WI38 (cell line): ENCODE results near the gene CRB1.

Source experiments
- H3K4me3 ChIP-seq: 2 replicates; pipeline ENCODE4 v1.5.1; 2011; ENCODE audit warnings: low read depth, mild to moderate bottlenecking, control low read depth, low read length
- CTCF ChIP-seq: IDR thresholded peaks from 2 replicates; pipeline ENCODE4 v1.5.1; 2012; ENCODE audit warnings: low read depth, mild to moderate bottlenecking, control low read depth, low read length

Gene CRB1

DNA sequence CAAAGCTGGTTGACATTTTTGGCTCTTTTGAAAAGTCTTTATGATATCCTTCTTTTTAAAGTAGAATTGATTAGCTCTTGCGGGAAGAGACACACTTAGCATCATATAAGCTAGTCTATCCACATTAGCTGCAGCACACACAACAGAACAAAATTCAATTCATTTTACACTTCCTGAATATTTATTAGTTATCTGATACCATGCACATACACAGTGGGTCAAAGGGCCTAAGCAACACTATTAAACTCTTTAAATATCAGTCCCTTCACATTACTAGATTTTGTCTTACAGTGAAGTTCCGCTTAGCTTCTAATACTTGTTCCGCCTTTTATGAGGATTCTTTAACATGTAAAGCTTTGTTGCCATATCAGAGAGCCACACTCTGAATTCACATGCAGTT, 169.5 kb downstream of the CRB1 start:
- no peak overlapping the region for H3K4me3 ChIP-seq
- TF ChIP-seq CTCF = no peak

DNA sequence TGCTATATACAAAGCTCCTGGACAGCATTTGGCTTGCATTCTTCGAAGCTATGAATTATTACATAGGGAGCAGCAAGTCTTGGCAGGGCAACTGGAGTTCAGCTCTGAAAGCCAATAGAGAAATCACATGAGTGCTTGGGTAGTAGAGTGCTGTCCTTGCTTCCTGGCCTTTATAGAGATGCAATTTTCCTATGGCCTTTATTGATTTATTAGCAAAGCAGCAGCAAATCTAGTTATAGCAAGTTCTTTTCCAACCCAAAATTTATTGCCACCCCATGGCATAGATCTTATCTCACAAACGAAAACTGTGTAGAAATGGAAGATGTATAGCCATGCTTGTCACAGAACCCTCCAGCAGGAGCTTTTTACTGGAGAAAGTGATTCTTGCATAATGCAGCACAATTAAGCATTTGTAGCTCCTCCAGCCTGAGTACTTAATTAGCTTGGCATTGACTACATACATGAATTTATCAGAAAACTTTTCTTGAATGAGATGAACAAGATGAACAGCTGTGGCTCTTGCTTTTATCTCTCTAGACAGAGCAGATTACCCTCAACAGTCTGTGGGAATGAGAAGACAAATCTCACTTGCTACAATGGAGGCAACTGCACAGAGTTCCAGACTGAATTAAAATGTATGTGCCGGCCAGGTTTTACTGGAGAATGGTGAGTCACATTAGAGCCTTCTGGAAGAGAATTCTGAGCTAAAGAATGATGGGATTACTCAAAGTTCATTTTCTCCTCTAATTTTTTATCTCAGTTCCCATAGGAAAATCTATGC, 170.1 kb downstream of the CRB1 start:
- TF ChIP-seq CTCF = no peak
- no peak overlapping the region for H3K4me3 ChIP-seq

- no peak for TF ChIP-seq CTCF
- H3K4me3 ChIP-seq = no peak overlapping the region
Observed at GRCh38 chr1:197439708-197440280, 171.7 kb downstream of the CRB1 start.

GRCh38 chr1:197440715-197441114, 172.7 kb downstream of the CRB1 start:
- no peak overlapping the region for H3K4me3 ChIP-seq
- no peak for TF ChIP-seq CTCF

- no peak overlapping the region for H3K4me3 ChIP-seq
- no peak for TF ChIP-seq CTCF
Observed at GRCh38 chr1:197441999-197442414, 174.0 kb downstream of the CRB1 start.

DNA sequence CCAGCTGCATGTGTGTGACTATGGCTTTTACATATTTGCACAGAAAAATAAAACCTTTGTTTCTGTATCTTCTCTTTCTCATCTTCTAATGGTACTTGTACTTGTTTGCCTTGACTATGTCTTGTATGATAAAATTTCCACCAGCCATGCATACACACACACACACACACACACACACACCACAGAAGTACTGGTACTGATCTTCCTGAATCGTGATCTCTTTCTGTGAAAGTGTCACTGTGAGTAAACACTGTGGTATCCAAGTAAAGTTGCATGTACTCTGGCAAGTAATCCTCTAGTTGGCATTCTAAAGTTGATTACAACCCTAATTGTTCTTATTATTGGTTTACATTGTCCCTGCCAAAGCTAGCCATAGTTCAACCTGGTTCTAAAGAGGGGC, 176.7 kb downstream of the CRB1 start:
- H3K4me3 ChIP-seq = no peak overlapping the region
- TF ChIP-seq CTCF = no peak

- no peak for TF ChIP-seq CTCF
Observed at GRCh38 chr1:197448121-197448779, 180.2 kb downstream of the CRB1 start.

More at GRCh38 chr1:197448121-197448779, 180.2 kb downstream of the CRB1 start:
- H3K4me3 ChIP-seq = no peak overlapping the region
